HepG2 (cell line): ENCODE results near the gene MRPS10. TPM values are rescaled to one million over a fixed set of nuclear protein-coding genes. Genes with fewer than 3 reads are reported as not detected.

ENCODE experiments used
- ATAC-seq: fragments of 200-7000 bp; cut with Tn5 transposase; 3 replicates; pipeline ENCODE4 v1.9.1; 2020; ENCODE audit warnings: mild to moderate bottlenecking, moderate library complexity
- BruUV-seq: library from RNA; stranded (reverse); fragments of 400-500 nt; replicated peaks from 2 replicates; lab custom pipeline; 2021; lab: Mats Ljungman, UMichigan
- CTCF ChIA-PET: fragments of 300-600 bp; formaldehyde crosslinking; extraction: SDS; loops from one replicate; lab custom pipeline; 2021; ENCODE audit warnings: low total read pairs, inconsistent platforms, low intra/inter-chr PET ratio; lab: Yijun Ruan, JAX
- POLR2A ChIA-PET: fragments of 350-600 bp; sonication (Branson Sonifier 250); formaldehyde crosslinking; loops from one replicate; lab custom pipeline; 2020; ENCODE audit warnings: antibody characterized with exemption, inconsistent platforms; lab: Yijun Ruan, JAX
- DNase-seq: peaks from one replicate; pipeline ENCODE4 v3.0.0-alpha.2; 2015; ENCODE audit warnings: low spot score
- FAIRE-seq: peaks from 3 replicates; lab custom pipeline; 2011; peaks lifted over from hg19 to GRCh38; lab: Jason Lieb, UNC
- H2AFZ ChIP-seq: one replicate; pipeline ENCODE4 v1.6.1; 2011; ENCODE audit warnings: low read length, inconsistent platforms
- H3K27ac ChIP-seq: fragments of 300-600 bp; 3 replicates; pipeline ENCODE4 v1.8.0; 2011; ENCODE audit warnings: mixed run types, mild to moderate bottlenecking, mixed read lengths, low read length, inconsistent platforms; ENCODE audit not compliant: insufficient read depth; ENCODE audit errors: extremely low read length
- H3K27me3 ChIP-seq, 2 experiments: fragments of 200-600 bp in 1 of 2; 2 replicates in 1 of 2; 3 replicates in 1 of 2; pipeline versions ENCODE4 v1.6.0 to v1.8.0; 2011; ENCODE audit warnings: low read length in 2 of 2, mild to moderate bottlenecking in 2 of 2, moderate library complexity in 2 of 2, inconsistent platforms in 1 of 2; ENCODE audit not compliant: insufficient read depth in 2 of 2, control insufficient read depth in 1 of 2
- H3K36me3 ChIP-seq, 2 experiments: fragments of 200-600 bp in 1 of 2; replicated peaks in 1 of 2; 2 replicates in 1 of 2; 3 replicates in 1 of 2; pipeline versions ENCODE4 v1.5.1 to v1.8.0; 2011; ENCODE audit warnings: low read length in 2 of 2, inconsistent platforms in 1 of 2; ENCODE audit not compliant: insufficient read depth in 2 of 2, control insufficient read depth in 1 of 2
- H3K4me1 ChIP-seq: 2 replicates; pipeline ENCODE4 v1.5.1; 2012; ENCODE audit warnings: low read length, inconsistent platforms; ENCODE audit not compliant: insufficient read depth
- H3K4me2 ChIP-seq: 2 replicates; pipeline ENCODE4 v1.6.0; 2011; ENCODE audit warnings: low read depth, low read length, inconsistent platforms
- H3K4me3 ChIP-seq, 3 experiments: fragments of 200-600 bp in 1 of 3; sonication (generic), shearing (Covaris generic) in 1 of 3; replicated peaks in 1 of 3; 2 replicates each; pipeline ENCODE4 v1.5.1; 2011 to 2016; ENCODE audit warnings: low read length in 3 of 3, inconsistent platforms in 2 of 3, low read depth in 2 of 3, mild to moderate bottlenecking in 2 of 3, control low read depth in 1 of 3, mixed read lengths in 1 of 3; ENCODE audit not compliant: insufficient read depth in 1 of 3
- H3K79me2 ChIP-seq: one replicate; pipeline ENCODE4 v1.6.1; 2011; ENCODE audit warnings: low read length, inconsistent platforms; ENCODE audit not compliant: insufficient read depth
- H3K9ac ChIP-seq: 2 replicates; pipeline ENCODE4 v1.6.0; 2011; ENCODE audit warnings: mild to moderate bottlenecking, low read depth, low read length, inconsistent platforms; ENCODE audit not compliant: insufficient read depth
- H3K9me3 ChIP-seq: 2 replicates; pipeline ENCODE4 v1.5.1; 2012; ENCODE audit warnings: mild to moderate bottlenecking, low read length
- H4K20me1 ChIP-seq: 2 replicates; pipeline ENCODE4 v1.6.0; 2011; ENCODE audit warnings: inconsistent platforms, mild to moderate bottlenecking, low read length, moderate library complexity; ENCODE audit not compliant: insufficient read depth
- CSRNP1 ChIP-seq: sonication (generic); formaldehyde crosslinking; IDR thresholded peaks from 2 replicates; pipeline ENCODE4 v1.8.1; 2023; ENCODE audit warnings: mild to moderate bottlenecking, missing genetic modification reagents
- DDIT3 ChIP-seq: sonication (generic); formaldehyde crosslinking; IDR thresholded peaks from 2 replicates; pipeline ENCODE4 v1.4.0; 2020; ENCODE audit warnings: mild to moderate bottlenecking, missing genetic modification reagents
- FOSL2 ChIP-seq: sonication (generic); formaldehyde crosslinking; IDR thresholded peaks from 2 replicates; pipeline ENCODE4 v1.4.0; 2020; ENCODE audit warnings: missing genetic modification reagents
- JUN ChIP-seq: sonication (generic); formaldehyde crosslinking; IDR thresholded peaks from 2 replicates; pipeline ENCODE4 v1.4.0; 2020; ENCODE audit warnings: mild to moderate bottlenecking, missing genetic modification reagents
- LCORL ChIP-seq, 2 experiments: fragments of 450-650 bp in 1 of 2; sonication (generic) in 1 of 2; formaldehyde crosslinking in 1 of 2; IDR thresholded peaks; 2 replicates each; pipeline versions ENCODE4 v1.5.0 to v1.6.1; 2017 to 2020; ENCODE audit warnings: antibody characterized with exemption in 1 of 2, missing genetic modification reagents in 1 of 2
- NFKBIZ ChIP-seq: IDR thresholded peaks from 2 replicates; pipeline ENCODE4 v1.6.1; 2018; ENCODE audit warnings: missing genetic modification reagents, missing compliant biosample characterization
- NR2C2 ChIP-seq: sonication (generic); formaldehyde crosslinking; IDR thresholded peaks from 2 replicates; pipeline ENCODE4 v1.4.0; 2020; ENCODE audit warnings: missing genetic modification reagents, mild to moderate bottlenecking, moderate library complexity, borderline replicate concordance
- RERE ChIP-seq: IDR thresholded peaks from 2 replicates; pipeline ENCODE4 v1.6.1; 2016; ENCODE audit warnings: low read depth, missing genetic modification reagents, missing compliant biosample characterization
- WGBS: methylation state at CpG from one replicate; pipeline ENCODE4 v1.1.6; 2017; ENCODE audit warnings: low lambda C conversion rate; 5-methylcytosine and 5-hydroxymethylcytosine counted together
- in situ Hi-C: cut with HindIII; loops from 2 replicates; pipeline ENCODE4 v1.10.0; 2017; ENCODE audit warnings: low pct_unique_long_range_greater_than_20kb; ENCODE audit not compliant: extremely low pct_ligation_motif_present
- intact Hi-C: fragments of 100-400 bp; cut with micrococcal nuclease; formaldehyde crosslinking; loops from one replicate; pipeline ENCODE4 v1.10.0; 2022; ENCODE audit not compliant: unreplicated experiment
- polyA plus RNA-seq, 8 experiments: library from polyadenylated mRNA; depleted of rRNA in 3 of 8; stranded (reverse) in 7 of 8; unstranded in 1 of 8; fragments of >200 nt; fragmentation: Illumina TruSeq in 4 of 8; extraction: Trizol in 4 of 8; gene quantifications; 2 replicates each; pipeline versions ENCODE4 v1.2.1 to v1.2.3, GENCODE V29; 2011 to 2016; ENCODE audit warnings: low read depth in 4 of 8, missing spikeins in 1 of 8, mixed read lengths in 1 of 8; ENCODE audit not compliant: insufficient read depth in 1 of 8
- total RNA-seq, 5 experiments: library from RNA; depleted of rRNA; stranded (reverse); fragments of >200 nt; fragmentation: Illumina TruSeq; extraction: Trizol; gene quantifications; 2 replicates each; pipeline ENCODE4 v1.2.3, GENCODE V29; 2016; ENCODE audit warnings: low read depth in 1 of 5
- TF ChIP-seq, protein P1 (sequence below): sonication (generic); formaldehyde crosslinking; conservative IDR thresholded peaks from 2 replicates; pipeline ENCODE4 v1.4.0; 2020; ENCODE audit warnings: mild to moderate bottlenecking, missing genetic modification reagents, moderate library complexity
- TF ChIP-seq, protein P2 (sequence below): sonication (generic); formaldehyde crosslinking; IDR thresholded peaks from 2 replicates; pipeline ENCODE4 v1.4.0; 2020; ENCODE audit warnings: missing genetic modification reagents, mild to moderate bottlenecking, borderline replicate concordance

The MRPS10 gene
- total and polyA plus RNA-seq, 2 of the 13 experiments (the other 11 are each of a cell fraction or from before 2014, with no cell fraction given), result 31.7 to 54.6 TPM

GRCh38 chr6:42257063-42257462 is 39.4 kb upstream of the MRPS10 start:
- Histone ChIP-seq H3K9ac (no peak overlapping the region), H2AFZ (no peak overlapping the region), H3K4me3 (no peak overlapping the region), H3K79me2 (no peaks in the 10 kb centered on the region), H4K20me1 (no peaks in the 10 kb centered on the region), H3K27me3 (peaks cover 0 to 16% of the 10 kb centered on the region in 2 experiments; a peak in 2 of 5 replicates), H3K27ac (no peak overlapping the region), H3K36me3 (no peaks in the 10 kb centered on the region), H3K4me1 (peaks cover 11% of the 10 kb centered on the region), H3K9me3 (no peaks in the 10 kb centered on the region), H3K4me2 (no peak overlapping the region)
- in situ Hi-C loops, result no loop called here
- TF ChIP-seq, protein P1, sequence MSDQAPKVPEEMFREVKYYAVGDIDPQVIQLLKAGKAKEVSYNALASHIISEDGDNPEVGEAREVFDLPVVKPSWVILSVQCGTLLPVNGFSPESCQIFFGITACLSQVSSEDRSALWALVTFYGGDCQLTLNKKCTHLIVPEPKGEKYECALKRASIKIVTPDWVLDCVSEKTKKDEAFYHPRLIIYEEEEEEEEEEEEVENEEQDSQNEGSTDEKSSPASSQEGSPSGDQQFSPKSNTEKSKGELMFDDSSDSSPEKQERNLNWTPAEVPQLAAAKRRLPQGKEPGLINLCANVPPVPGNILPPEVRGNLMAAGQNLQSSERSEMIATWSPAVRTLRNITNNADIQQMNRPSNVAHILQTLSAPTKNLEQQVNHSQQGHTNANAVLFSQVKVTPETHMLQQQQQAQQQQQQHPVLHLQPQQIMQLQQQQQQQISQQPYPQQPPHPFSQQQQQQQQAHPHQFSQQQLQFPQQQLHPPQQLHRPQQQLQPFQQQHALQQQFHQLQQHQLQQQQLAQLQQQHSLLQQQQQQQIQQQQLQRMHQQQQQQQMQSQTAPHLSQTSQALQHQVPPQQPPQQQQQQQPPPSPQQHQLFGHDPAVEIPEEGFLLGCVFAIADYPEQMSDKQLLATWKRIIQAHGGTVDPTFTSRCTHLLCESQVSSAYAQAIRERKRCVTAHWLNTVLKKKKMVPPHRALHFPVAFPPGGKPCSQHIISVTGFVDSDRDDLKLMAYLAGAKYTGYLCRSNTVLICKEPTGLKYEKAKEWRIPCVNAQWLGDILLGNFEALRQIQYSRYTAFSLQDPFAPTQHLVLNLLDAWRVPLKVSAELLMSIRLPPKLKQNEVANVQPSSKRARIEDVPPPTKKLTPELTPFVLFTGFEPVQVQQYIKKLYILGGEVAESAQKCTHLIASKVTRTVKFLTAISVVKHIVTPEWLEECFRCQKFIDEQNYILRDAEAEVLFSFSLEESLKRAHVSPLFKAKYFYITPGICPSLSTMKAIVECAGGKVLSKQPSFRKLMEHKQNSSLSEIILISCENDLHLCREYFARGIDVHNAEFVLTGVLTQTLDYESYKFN, result no peak
- TF ChIP-seq DDIT3 (CRISPR knock-in tag) (no peak), NR2C2 (CRISPR knock-in tag) (no peak), NFKBIZ (CRISPR knock-in tag) (no peak), LCORL (IDR thresholded peaks at IDR 0.05) (no peak), LCORL (CRISPR knock-in tag; IDR thresholded peaks at IDR 0.05) (no peak), JUN (CRISPR knock-in tag) (no peak), RERE (CRISPR knock-in tag) (no peak), FOSL2 (CRISPR knock-in tag) (no peak), CSRNP1 (no peak)
- TF ChIP-seq, protein P2, sequence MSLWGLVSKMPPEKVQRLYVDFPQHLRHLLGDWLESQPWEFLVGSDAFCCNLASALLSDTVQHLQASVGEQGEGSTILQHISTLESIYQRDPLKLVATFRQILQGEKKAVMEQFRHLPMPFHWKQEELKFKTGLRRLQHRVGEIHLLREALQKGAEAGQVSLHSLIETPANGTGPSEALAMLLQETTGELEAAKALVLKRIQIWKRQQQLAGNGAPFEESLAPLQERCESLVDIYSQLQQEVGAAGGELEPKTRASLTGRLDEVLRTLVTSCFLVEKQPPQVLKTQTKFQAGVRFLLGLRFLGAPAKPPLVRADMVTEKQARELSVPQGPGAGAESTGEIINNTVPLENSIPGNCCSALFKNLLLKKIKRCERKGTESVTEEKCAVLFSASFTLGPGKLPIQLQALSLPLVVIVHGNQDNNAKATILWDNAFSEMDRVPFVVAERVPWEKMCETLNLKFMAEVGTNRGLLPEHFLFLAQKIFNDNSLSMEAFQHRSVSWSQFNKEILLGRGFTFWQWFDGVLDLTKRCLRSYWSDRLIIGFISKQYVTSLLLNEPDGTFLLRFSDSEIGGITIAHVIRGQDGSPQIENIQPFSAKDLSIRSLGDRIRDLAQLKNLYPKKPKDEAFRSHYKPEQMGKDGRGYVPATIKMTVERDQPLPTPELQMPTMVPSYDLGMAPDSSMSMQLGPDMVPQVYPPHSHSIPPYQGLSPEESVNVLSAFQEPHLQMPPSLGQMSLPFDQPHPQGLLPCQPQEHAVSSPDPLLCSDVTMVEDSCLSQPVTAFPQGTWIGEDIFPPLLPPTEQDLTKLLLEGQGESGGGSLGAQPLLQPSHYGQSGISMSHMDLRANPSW, result no peak
- intact Hi-C loops, result no loop called here
- CTCF ChIA-PET, result no interaction called here
- BruUV-seq, result no TSS peak
- DNase-seq (no peak), FAIRE-seq (no peak), ATAC-seq (no peak)
- POLR2A ChIA-PET, result no interaction called here
- 38% methylated on average over 3 of the region's 3 CpGs for WGBS
